Ascending aorta (tissue), 2 donors: ENCODE results near the gene FAT1. TPM values are rescaled to one million over a fixed set of nuclear protein-coding genes. Genes with fewer than 3 reads are reported as not detected.
"Not testable (repeated sequence)": the region's sequence is repeated elsewhere in the genome, so short reads cannot be mapped to it uniquely, and the experiment has no call there.

Source experiments
- DNase-seq, 2 donors: peaks; one replicate each; pipeline ENCODE4 v3.0.0-alpha.2; 2019; ENCODE audit warnings: low spot score in 2 of 2
- H3K27ac ChIP-seq, 2 donors: fragments of 200-600 bp; sonication (generic); one replicate each; pipeline ENCODE4 v1.5.1; 2016 to 2017; ENCODE audit warnings: mild to moderate bottlenecking in 1 of 2
- H3K27me3 ChIP-seq: fragments of 200-600 bp; sonication (generic); one replicate; pipeline ENCODE4 v1.5.1; 2017
- H3K36me3 ChIP-seq, 2 donors: fragments of 200-600 bp; sonication (generic); one replicate each; pipeline ENCODE4 v1.5.1; 2016
- H3K4me1 ChIP-seq, 2 donors: fragments of 200-600 bp; sonication (generic); one replicate each; pipeline ENCODE4 v1.5.1; 2016 to 2017; ENCODE audit warnings: mild to moderate bottlenecking in 1 of 2
- H3K4me3 ChIP-seq, 2 donors: fragments of 200-600 bp; sonication (generic); one replicate each; pipeline ENCODE4 v1.5.1; 2016 to 2017; ENCODE audit warnings: mild to moderate bottlenecking in 1 of 2
- H3K9me3 ChIP-seq, 2 donors: fragments of 200-600 bp; sonication (generic); one replicate each; pipeline ENCODE4 v1.5.1; 2016
- intact Hi-C: fragments of 100-400 bp; cut with DNase I; formaldehyde crosslinking; loops from one replicate; pipeline ENCODE4 v1.15.1; 2023
- total RNA-seq: library from RNA; depleted of rRNA; stranded (reverse); fragments of >200 nt; gene quantifications from one replicate; pipeline ENCODE4 v1.1.0, GENCODE V29; 2016
- TF ChIP-seq, protein P1 (sequence below), 3 experiments: fragments of 200-600 bp in 2 of 3; fragments of 450-650 bp in 1 of 3; sonication (generic) in 2 of 3; IDR thresholded peaks; one replicate each; pipeline ENCODE4 v1.5.1; 2016 to 2019; ENCODE audit warnings: antibody characterized with exemption in 3 of 3, mild to moderate bottlenecking in 1 of 3, moderate library complexity in 1 of 3

The FAT1 gene
- total RNA-seq, 1 donor from 2014 or later: 52.9 TPM

DNA sequence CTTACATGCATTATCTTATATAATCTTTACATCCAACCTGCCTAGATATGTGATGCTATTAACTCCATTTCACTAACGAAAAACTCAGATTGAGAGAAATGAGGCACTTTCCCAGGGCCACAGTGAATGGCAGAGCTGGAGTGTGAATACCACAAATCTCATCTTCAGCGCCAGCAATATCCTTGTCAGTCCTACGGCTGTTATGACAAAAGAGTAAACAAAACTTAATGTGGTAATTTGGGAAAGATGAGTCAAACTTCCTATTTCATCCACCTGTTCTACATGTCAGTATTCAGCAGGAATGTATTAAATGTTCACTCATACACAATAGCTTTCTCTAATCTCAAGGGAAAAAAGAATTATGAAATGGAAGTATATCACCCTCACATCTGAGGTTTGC lies 56.9 kb downstream of the FAT1 start:
- intact Hi-C loops: loop anchor here (10.0 kb wide), 1 partner anchor 268 kb away; no protein-coding TSS in a partner anchor
- H3K27ac ChIP-seq: no peak overlapping the region

DNA sequence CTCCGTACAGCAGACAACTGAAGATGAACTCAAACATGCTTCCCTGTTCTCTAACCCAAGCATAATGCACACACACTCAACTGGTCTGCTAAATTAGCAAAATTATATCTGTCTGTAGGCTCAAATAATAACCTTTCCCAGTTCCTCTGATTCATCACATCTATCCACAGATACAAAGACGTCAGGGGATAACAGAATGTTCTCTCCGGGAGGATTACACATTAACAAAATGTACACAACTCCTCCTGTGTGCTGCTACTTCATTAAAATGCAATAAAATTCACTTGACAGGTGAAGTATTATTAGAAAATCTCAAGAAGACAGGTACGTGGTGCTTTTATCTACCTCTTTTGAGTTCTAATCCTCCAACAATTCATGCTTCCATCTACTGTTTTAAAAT lies 57.4 kb downstream of the FAT1 start:
- Histone ChIP-seq H3K27me3 (no peaks in the 10 kb centered on the region), H3K27ac (no peak overlapping the region)

More for the DNA sequence above, 56.9 kb downstream of the FAT1 start:
- no peak overlapping the region for H3K4me3 ChIP-seq
- no peak for DNase-seq
- H3K36me3 ChIP-seq: no peaks in the 10 kb centered on the region
- peaks cover 0 to 8% of the 10 kb centered on the region in 2 donors for H3K4me1 ChIP-seq
- no peaks in the 10 kb centered on the region for H3K27me3 ChIP-seq
- no peaks in the 10 kb centered on the region for H3K9me3 ChIP-seq
- TF ChIP-seq, protein P1, sequence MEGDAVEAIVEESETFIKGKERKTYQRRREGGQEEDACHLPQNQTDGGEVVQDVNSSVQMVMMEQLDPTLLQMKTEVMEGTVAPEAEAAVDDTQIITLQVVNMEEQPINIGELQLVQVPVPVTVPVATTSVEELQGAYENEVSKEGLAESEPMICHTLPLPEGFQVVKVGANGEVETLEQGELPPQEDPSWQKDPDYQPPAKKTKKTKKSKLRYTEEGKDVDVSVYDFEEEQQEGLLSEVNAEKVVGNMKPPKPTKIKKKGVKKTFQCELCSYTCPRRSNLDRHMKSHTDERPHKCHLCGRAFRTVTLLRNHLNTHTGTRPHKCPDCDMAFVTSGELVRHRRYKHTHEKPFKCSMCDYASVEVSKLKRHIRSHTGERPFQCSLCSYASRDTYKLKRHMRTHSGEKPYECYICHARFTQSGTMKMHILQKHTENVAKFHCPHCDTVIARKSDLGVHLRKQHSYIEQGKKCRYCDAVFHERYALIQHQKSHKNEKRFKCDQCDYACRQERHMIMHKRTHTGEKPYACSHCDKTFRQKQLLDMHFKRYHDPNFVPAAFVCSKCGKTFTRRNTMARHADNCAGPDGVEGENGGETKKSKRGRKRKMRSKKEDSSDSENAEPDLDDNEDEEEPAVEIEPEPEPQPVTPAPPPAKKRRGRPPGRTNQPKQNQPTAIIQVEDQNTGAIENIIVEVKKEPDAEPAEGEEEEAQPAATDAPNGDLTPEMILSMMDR (IDR thresholded peaks at IDR 0.05): no peak

DNA sequence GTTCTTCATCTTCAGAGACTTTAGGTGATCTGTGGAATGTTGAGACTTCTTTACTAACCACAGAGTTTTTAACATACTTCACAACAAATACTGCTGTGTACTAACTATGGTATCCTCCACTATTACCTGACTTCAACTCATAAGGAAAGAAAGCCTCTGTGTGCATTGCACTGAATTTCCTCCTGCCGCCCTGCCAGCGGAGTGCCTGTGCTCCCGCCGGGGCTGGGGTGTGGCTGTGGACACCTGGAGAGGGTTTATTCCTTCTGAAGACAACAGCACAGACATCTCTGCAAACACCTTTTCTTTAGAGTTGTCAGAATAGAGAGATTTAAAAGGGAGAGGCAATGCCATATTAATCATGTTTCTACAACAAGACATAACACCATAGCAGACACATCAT lies 63.3 kb downstream of the FAT1 start:
- H3K9me3 ChIP-seq: no peaks in the 10 kb centered on the region
- H3K36me3 ChIP-seq: peaks cover 0 to 16% of the 10 kb centered on the region in 2 donors
- TF ChIP-seq, protein P1 (IDR thresholded peaks at IDR 0.05): no peak
- H3K27me3 ChIP-seq: no peaks in the 10 kb centered on the region
- intact Hi-C loops: loop anchor here (10.0 kb wide), 1 partner anchor 274 kb away; no protein-coding TSS in a partner anchor
- H3K4me1 ChIP-seq: no peaks in the 10 kb centered on the region
- no peak for DNase-seq
- H3K4me3 ChIP-seq: no peak overlapping the region
- H3K27ac ChIP-seq: no peak overlapping the region

More for the DNA sequence above, 57.4 kb downstream of the FAT1 start:
- Histone ChIP-seq H3K36me3 (peaks cover 0 to 4% of the 10 kb centered on the region in 2 donors), H3K4me3 (no peak overlapping the region), H3K9me3 (no peaks in the 10 kb centered on the region), H3K4me1 (peaks cover 0 to 8% of the 10 kb centered on the region in 2 donors)
- TF ChIP-seq, protein P1 (IDR thresholded peaks at IDR 0.05): no peak
- intact Hi-C loops: loop anchor here (10.0 kb wide), 1 partner anchor 269 kb away; no protein-coding TSS in a partner anchor
- no peak for DNase-seq

DNA sequence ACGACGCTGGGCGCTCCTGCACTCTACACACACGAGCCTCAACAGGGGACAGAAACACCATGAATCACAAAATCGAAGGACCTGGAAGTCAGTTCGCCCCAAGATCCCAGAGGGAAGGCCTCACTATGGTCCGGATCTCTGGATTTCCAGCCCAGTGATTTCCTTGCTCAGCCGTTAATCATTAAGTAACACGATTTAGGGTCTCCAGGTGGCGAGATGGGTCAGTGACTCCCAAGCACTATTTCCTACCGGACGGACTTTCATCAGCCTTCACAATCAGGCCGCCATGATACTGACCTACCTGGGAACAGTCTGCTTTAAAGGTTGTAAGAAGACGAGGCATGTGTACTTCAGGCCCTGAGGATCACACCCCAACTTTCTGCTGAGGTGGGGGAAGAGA lies 63.7 kb downstream of the FAT1 start:
- DNase-seq: no peak
- Histone ChIP-seq H3K36me3 (peaks cover 0 to 16% of the 10 kb centered on the region in 2 donors), H3K4me3 (no peak overlapping the region), H3K4me1 (no peaks in the 10 kb centered on the region), H3K27me3 (no peaks in the 10 kb centered on the region), H3K27ac (no peak overlapping the region), H3K9me3 (no peaks in the 10 kb centered on the region)
- TF ChIP-seq, protein P1 (IDR thresholded peaks at IDR 0.05): no peak
- intact Hi-C loops: loop anchor here (10.0 kb wide), 1 partner anchor 275 kb away; no protein-coding TSS in a partner anchor

DNA sequence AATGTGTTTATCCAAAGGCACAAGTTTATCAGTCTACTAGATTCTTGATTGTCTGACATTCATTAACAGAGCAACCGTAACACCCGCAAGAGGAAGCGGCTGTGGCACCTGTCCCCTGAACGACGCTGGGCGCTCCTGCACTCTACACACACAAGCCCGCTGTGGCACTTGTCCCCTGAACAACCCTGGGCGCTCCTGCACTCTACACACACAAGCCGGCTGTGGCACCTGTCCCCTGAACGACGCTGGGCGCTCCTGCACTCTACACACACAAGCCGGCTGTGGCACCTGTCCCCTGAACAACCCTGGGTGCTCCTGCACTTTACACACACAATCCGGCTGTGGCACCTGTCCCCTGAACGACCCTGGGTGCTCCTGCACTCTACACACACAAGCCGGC lies 64.2 kb downstream of the FAT1 start:
- DNase-seq, H3K4me3 ChIP-seq, H3K27me3 ChIP-seq, intact Hi-C loops, H3K9me3 ChIP-seq, H3K27ac ChIP-seq, H3K4me1 ChIP-seq: not testable (repeated sequence)
- H3K36me3 ChIP-seq: peaks cover 0 to 16% of the 10 kb centered on the region in 2 donors

DNA sequence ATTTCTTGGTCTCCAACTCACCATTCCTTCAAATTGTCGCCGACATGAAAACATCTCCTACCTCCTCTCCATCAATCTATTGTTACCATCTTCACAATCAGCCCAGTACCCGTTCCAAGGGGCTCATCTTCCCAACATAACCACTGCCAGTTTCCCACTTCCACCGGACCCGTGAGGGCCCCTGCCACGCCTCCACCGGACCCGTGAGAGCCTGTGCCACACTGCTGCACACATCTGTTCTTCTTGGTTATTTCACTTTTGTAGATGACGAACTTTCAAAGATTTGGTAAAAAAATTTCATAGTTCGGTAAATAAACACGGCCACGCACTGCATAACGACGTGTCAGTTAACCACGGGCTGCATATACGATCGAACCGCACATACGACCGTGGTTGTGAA lies 65.0 kb downstream of the FAT1 start:
- H3K27me3 ChIP-seq: no peaks in the 10 kb centered on the region
- peaks cover 0 to 16% of the 10 kb centered on the region in 2 donors for H3K36me3 ChIP-seq
- no peak overlapping the region for H3K4me3 ChIP-seq
- TF ChIP-seq, protein P1 (IDR thresholded peaks at IDR 0.05): no peak
- H3K9me3 ChIP-seq: no peaks in the 10 kb centered on the region
- intact Hi-C loops: no loop called here
- H3K4me1 ChIP-seq: no peaks in the 10 kb centered on the region
- no peak overlapping the region for H3K27ac ChIP-seq
- no peak for DNase-seq
